Fibroblast of the aortic adventitia (primary cell): ENCODE data around the gene TUBG1. TPM values are rescaled to one million over a fixed set of nuclear protein-coding genes. Genes with fewer than 3 reads are reported as not detected.

Source experiments
- DNase-seq: peaks from one replicate; pipeline ENCODE4 v3.0.0-alpha.2; 2010; ENCODE audit warnings: low read depth
- H3K4me3 ChIP-seq: 2 replicates; pipeline ENCODE4 v1.5.1; 2011; ENCODE audit warnings: low read depth, mild to moderate bottlenecking, control low read depth, low read length, moderate library complexity
- CTCF ChIP-seq: IDR thresholded peaks from 2 replicates; pipeline ENCODE4 v1.5.1; 2011; ENCODE audit warnings: mild to moderate bottlenecking, low read length, control low read depth, inconsistent platforms; ENCODE audit not compliant: insufficient read depth
- total RNA-seq: library from RNA; depleted of rRNA; stranded (reverse); fragments of >200 nt; gene quantifications from 2 replicates; pipeline ENCODE4 v1.2.3, GENCODE V29; 2012; ENCODE audit warnings: low replicate concordance

The TUBG1 gene
- total RNA-seq, 1 donor = 50.6 TPM

GRCh38 chr17:42629411-42630009 is 20.0 kb downstream of the TUBG1 start:
- H3K4me3 ChIP-seq = no peak overlapping the region
- DNase-seq = no peak
- TF ChIP-seq CTCF = no peak

DNA sequence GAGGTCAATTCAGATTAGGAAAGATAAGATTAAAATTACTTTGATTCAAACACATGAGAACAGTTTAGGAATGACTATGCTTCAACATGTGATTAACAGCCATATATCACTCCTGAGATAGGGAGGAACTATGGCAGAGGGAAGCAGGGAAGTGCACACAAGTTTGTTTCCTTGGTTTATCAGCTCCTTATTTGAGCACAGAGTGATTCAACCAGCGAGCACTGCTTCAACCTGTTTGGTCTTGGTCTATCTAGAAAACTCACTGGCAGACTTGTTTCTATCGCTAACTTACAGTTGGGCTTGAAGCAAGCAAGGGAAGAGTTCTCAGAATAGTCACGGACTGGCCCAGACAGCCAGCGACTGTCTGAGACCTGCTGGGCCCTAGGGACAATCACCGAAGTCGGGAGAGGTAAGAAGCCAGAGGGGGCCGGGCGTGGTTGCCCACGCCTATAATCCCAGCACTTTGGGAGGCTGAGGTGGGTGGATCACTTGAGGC is 23.5 kb downstream of the TUBG1 start:
- no peak overlapping the region for H3K4me3 ChIP-seq
- TF ChIP-seq CTCF = no peak
- no peak for DNase-seq

DNA sequence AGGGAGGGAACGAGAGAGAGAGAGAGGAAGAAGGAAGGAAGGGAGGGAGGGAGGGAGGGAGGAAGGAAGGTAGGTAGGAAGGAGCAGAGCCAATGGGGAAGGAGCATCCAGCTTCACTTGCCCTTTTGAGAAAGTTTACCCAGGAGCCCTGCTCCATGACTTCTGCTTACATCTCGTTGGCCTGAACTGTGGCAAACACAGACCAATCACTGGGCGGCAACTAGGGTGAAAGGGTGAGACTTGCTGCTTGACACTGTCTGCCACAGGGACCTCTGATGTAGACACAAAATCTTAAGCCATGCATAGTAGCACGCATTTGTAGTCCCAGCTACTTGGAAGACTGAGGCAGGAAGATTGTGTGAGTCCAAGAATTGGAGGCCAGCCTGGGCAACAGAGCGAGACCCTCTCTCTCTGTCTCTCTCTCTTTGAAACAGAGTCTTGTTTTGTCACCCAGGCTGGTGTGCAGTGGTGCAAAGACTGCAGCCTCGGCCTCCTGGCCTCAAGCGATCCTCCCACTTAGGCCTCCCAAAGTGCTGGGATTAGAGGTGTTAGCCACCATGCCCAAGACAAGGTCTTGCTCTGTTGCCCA is 30.1 kb downstream of the TUBG1 start:
- no peak overlapping the region for H3K4me3 ChIP-seq
- no peak for DNase-seq
- TF ChIP-seq CTCF = no peak

DNA sequence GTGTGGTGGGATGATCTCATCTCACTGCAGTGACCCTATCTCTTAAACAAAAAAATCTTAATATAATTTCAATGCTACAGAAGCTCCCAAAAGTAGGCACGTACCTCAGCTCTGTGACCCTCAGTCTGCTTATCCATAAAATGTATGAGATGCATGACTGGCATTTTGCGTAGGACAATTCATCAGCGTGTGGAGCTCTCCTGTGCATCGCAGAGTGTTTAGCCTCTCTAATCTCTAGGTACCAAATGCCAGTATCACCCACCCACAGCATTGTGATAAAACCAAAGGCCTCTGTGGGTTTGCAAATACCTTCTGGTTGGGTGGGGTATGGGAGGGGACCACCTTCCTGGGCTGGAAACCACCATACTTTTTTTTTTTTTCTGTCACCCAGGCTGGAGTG is 30.6 kb downstream of the TUBG1 start:
- no peak for TF ChIP-seq CTCF
- no peak for DNase-seq
- no peak overlapping the region for H3K4me3 ChIP-seq

GRCh38 chr17:42642336-42642735 is 32.9 kb downstream of the TUBG1 start:
- no peak for DNase-seq
- TF ChIP-seq CTCF = no peak
- no peak overlapping the region for H3K4me3 ChIP-seq

- TF ChIP-seq CTCF = no peak
- no peak for DNase-seq
- H3K4me3 ChIP-seq = no peak overlapping the region
Observed at GRCh38 chr17:42647778-42648177, 38.3 kb downstream of the TUBG1 start.

DNA sequence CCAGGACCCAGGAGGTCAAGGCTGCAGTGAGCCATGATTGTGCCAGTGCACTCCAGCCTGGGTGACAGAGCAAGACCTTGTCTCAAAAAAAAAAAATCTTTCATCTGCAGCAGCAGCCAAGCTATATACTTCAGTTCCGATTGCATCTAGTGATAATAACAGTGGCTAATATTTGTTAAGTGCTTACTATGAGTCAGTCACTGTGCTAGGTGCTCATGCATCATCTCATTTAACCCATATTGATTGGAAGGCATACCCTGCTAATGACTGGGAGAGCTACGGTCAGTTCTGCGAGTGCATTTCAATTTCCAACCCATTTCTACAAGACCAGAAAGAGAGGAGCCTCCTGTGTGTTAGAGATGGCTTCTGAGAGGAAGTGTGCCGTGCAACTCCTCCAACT is 41.9 kb downstream of the TUBG1 start:
- no peak for TF ChIP-seq CTCF

More for the DNA sequence above, 41.9 kb downstream of the TUBG1 start:
- no peak overlapping the region for H3K4me3 ChIP-seq
- no peak for DNase-seq
